Osteoblast (primary cell): Measurements from ENCODE around the gene ARHGAP42. TPM values are rescaled to one million over a fixed set of nuclear protein-coding genes. Genes with fewer than 3 reads are reported as not detected.

Experiments
- DNase-seq: peaks from one replicate; pipeline ENCODE4 v3.0.0; 2011; ENCODE audit warnings: low spot score, mixed read lengths; ENCODE audit not compliant: insufficient read length; ENCODE audit errors: missing footprints
- H2AFZ ChIP-seq: 2 replicates; pipeline ENCODE4 v1.6.0; 2011; ENCODE audit warnings: mild to moderate bottlenecking, low read length
- H3K27ac ChIP-seq: 2 replicates; pipeline ENCODE4 v1.5.1; 2011; ENCODE audit warnings: mild to moderate bottlenecking, low read depth, low read length, moderate library complexity
- H3K27me3 ChIP-seq: 2 replicates; pipeline ENCODE4 v1.6.0; 2012; ENCODE audit warnings: mild to moderate bottlenecking, control low read depth, inconsistent platforms, low read length, moderate library complexity; ENCODE audit not compliant: insufficient read depth
- H3K36me3 ChIP-seq: 2 replicates; pipeline ENCODE4 v1.5.1; 2011; ENCODE audit warnings: mild to moderate bottlenecking, low read length, control low read depth, moderate library complexity; ENCODE audit not compliant: insufficient read depth
- H3K4me1 ChIP-seq: 2 replicates; pipeline ENCODE4 v1.5.1; 2011; ENCODE audit warnings: mild to moderate bottlenecking, low read length, control low read depth, moderate library complexity; ENCODE audit not compliant: insufficient read depth
- H3K4me2 ChIP-seq: 2 replicates; pipeline ENCODE4 v1.6.0; 2011; ENCODE audit warnings: mild to moderate bottlenecking, low read length; ENCODE audit not compliant: insufficient read depth
- H3K4me3 ChIP-seq: fragments of 200-600 bp; sonication (generic); 3 replicates; pipeline ENCODE4 v1.5.1; 2012; ENCODE audit warnings: mild to moderate bottlenecking, low read length, inconsistent platforms; ENCODE audit not compliant: insufficient read depth
- H3K79me2 ChIP-seq: 2 replicates; pipeline ENCODE4 v1.6.0; 2012; ENCODE audit warnings: mild to moderate bottlenecking, low read length, control low read depth, inconsistent platforms; ENCODE audit not compliant: insufficient read depth
- H3K9me3 ChIP-seq: 2 replicates; pipeline ENCODE4 v1.5.1; 2011; ENCODE audit warnings: low read depth, low read length, control low read depth
- H4K20me1 ChIP-seq: 2 replicates; pipeline ENCODE4 v1.6.0; 2012; ENCODE audit warnings: mild to moderate bottlenecking, low read length, control low read depth; ENCODE audit not compliant: insufficient read depth
- CTCF ChIP-seq: IDR thresholded peaks from 2 replicates; pipeline ENCODE4 v1.5.1; 2011; ENCODE audit warnings: mild to moderate bottlenecking, low read depth, low read length, moderate library complexity; ENCODE audit errors: extremely low read depth
- total RNA-seq: library from RNA; depleted of rRNA; stranded (reverse); fragments of >200 nt; gene quantifications from 2 replicates; pipeline ENCODE4 v1.2.3, GENCODE V29; 2012

Gene ARHGAP42
- total RNA-seq, 1 donor, result 9.4 TPM

- Histone ChIP-seq H3K4me3 (no peak overlapping the region), H3K4me2 (peak overlapping the region; percentile 63), H3K79me2 (no peaks in the 10 kb centered on the region), H3K4me1 (peaks cover 40% of the 10 kb centered on the region), H4K20me1 (no peaks in the 10 kb centered on the region), H2AFZ (no peak overlapping the region), H3K36me3 (no peaks in the 10 kb centered on the region), H3K27me3 (no peaks in the 10 kb centered on the region), H3K9me3 (no peaks in the 10 kb centered on the region), H3K27ac (peak overlapping the region; percentile 87)
- no peak for TF ChIP-seq CTCF
- peak; percentile 89 for DNase-seq
Observed at GRCh38 chr11:100878474-100878873, 191.4 kb downstream of the ARHGAP42 start.

- Histone ChIP-seq H3K4me3 (no peak overlapping the region), H3K79me2 (no peaks in the 10 kb centered on the region), H4K20me1 (no peaks in the 10 kb centered on the region), H3K36me3 (no peaks in the 10 kb centered on the region), H3K4me2 (no peak overlapping the region), H3K9me3 (no peaks in the 10 kb centered on the region), H3K27ac (no peak overlapping the region), H2AFZ (peak overlapping the region; percentile 12), H3K4me1 (peaks cover 11% of the 10 kb centered on the region), H3K27me3 (no peaks in the 10 kb centered on the region)
- TF ChIP-seq CTCF, result no peak
- no peak for DNase-seq
Observed at GRCh38 chr11:100882957-100883356, 195.9 kb downstream of the ARHGAP42 start.

GRCh38 chr11:100883830-100884229, 196.7 kb downstream of the ARHGAP42 start:
- H3K4me2 ChIP-seq, result no peak overlapping the region
- H3K36me3 ChIP-seq, result no peaks in the 10 kb centered on the region
- H3K27me3 ChIP-seq, result no peaks in the 10 kb centered on the region
- H3K4me1 ChIP-seq, result peaks cover 2% of the 10 kb centered on the region
- H3K9me3 ChIP-seq, result no peaks in the 10 kb centered on the region
- no peak for TF ChIP-seq CTCF
- H3K27ac ChIP-seq, result no peak overlapping the region
- H4K20me1 ChIP-seq, result no peaks in the 10 kb centered on the region
- no peak overlapping the region for H3K4me3 ChIP-seq
- H2AFZ ChIP-seq, result no peak overlapping the region
- no peaks in the 10 kb centered on the region for H3K79me2 ChIP-seq
- DNase-seq, result no peak

- Histone ChIP-seq H4K20me1 (no peaks in the 10 kb centered on the region), H2AFZ (no peak overlapping the region), H3K4me2 (no peak overlapping the region), H3K79me2 (no peaks in the 10 kb centered on the region), H3K27me3 (no peaks in the 10 kb centered on the region), H3K4me3 (no peak overlapping the region), H3K36me3 (no peaks in the 10 kb centered on the region), H3K9me3 (no peaks in the 10 kb centered on the region), H3K27ac (no peak overlapping the region), H3K4me1 (peaks cover 19% of the 10 kb centered on the region)
- no peak for TF ChIP-seq CTCF
- peak; percentile 4 for DNase-seq
Observed at GRCh38 chr11:100887659-100888058, 200.6 kb downstream of the ARHGAP42 start.
